ENCODE results near the gene SPDEF.

Gene SPDEF

DNA sequence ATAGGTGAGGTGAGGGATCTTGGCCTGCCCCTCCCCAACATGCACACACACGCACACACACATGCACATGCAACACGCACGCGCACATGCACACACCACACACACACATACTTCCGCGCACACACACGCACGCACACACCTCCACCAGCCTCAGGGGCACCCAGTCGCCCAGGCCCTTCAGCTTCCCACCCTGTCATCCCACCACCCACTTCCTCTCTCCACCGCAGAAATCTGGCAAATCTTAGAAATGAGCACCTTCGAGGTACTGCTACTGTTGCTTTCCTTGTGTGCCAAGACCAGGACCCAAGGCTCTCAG is 1.2 kb downstream of the SPDEF start:
- H3K27ac ChIP-seq: peak overlapping the region; percentile 100
- TF ChIP-seq, protein P1, sequence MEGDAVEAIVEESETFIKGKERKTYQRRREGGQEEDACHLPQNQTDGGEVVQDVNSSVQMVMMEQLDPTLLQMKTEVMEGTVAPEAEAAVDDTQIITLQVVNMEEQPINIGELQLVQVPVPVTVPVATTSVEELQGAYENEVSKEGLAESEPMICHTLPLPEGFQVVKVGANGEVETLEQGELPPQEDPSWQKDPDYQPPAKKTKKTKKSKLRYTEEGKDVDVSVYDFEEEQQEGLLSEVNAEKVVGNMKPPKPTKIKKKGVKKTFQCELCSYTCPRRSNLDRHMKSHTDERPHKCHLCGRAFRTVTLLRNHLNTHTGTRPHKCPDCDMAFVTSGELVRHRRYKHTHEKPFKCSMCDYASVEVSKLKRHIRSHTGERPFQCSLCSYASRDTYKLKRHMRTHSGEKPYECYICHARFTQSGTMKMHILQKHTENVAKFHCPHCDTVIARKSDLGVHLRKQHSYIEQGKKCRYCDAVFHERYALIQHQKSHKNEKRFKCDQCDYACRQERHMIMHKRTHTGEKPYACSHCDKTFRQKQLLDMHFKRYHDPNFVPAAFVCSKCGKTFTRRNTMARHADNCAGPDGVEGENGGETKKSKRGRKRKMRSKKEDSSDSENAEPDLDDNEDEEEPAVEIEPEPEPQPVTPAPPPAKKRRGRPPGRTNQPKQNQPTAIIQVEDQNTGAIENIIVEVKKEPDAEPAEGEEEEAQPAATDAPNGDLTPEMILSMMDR (conservative IDR thresholded peaks at IDR 0.05): no peak

DNA sequence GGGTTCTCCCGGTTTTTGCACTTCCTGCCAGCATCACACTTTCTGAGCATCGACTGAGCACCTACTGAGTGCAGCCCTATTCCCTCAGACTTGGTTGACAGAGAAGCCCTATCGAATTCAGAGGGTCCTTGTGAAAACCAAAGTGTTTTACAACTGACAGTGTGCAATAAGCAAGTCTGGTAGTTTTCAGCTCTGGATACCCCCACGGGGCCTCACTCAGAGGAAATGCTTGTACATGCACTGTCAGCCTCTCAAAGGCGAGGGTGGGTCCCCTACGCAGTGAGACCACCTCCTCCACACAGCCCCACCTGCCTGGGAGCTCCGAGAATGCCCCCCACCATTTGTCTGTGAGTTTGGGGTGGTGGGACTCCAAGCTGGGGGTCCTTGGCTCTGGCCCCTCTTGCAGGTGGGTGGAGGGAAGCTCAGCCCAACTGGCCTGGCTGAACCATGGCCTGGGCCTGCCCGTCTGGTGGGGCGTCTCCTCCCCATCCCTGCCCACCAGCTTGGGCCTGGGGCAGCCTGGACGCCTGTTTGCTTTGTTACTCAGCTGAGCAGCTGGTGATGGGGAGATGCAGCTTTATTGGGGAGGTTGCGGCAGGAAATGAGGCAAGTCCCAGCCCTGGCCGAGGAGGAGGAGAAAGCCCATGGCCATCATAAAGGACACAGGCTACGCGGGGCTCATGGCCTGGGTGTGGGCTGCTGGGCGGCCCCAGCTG is 1.7 kb downstream of the SPDEF start:
- peak overlapping the region; percentile 100 for H3K27ac ChIP-seq

DNA sequence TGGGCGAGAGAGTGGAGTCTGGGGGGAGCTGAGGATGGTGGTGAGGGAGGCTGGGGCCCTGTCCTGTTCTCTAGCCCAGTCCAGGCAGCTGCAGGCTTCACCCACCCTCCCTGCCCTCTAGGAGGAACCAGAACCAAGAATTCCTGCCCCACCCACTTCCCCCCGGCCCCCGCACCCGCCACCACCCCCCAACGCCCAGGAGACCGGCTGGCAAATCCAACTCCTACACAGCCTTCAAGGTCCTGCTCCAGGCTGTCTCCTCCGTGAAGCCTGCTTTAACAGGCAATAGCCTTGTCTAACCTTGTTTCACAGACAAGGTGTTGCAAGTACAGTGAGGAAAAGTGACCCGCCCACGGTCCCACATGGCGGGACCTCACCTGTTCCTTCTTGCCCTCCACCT is 2.4 kb downstream of the SPDEF start:
- H3K27ac ChIP-seq: peak overlapping the region; percentile 100
- TF ChIP-seq, protein P1 (conservative IDR thresholded peaks at IDR 0.05): no peak

More for the DNA sequence above, 1.7 kb downstream of the SPDEF start:
- TF ChIP-seq, protein P1 (conservative IDR thresholded peaks at IDR 0.05): no peak

DNA sequence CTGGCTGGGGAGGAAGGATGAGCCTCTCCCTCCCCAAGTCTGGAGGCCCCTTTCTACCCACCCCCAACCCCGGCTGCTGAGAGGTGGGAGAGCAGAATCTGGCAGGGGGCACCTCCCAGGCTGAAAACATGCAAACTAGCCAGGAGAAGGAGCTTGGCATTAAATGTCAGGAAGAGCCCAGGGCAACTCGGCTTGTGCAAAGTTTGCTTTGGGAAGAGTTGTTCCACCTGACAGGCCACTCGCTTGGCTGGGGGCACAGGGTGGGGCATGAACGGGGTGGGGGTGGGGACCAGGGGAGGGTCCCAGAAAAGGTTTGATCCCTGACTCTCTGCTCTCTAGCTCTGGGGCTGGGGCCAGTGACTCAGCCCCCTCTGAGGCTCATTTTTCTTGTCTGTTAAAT is 3.0 kb downstream of the SPDEF start:
- TF ChIP-seq, protein P1 (conservative IDR thresholded peaks at IDR 0.05): no peak
- H3K27ac ChIP-seq: peak overlapping the region; percentile 100

DNA sequence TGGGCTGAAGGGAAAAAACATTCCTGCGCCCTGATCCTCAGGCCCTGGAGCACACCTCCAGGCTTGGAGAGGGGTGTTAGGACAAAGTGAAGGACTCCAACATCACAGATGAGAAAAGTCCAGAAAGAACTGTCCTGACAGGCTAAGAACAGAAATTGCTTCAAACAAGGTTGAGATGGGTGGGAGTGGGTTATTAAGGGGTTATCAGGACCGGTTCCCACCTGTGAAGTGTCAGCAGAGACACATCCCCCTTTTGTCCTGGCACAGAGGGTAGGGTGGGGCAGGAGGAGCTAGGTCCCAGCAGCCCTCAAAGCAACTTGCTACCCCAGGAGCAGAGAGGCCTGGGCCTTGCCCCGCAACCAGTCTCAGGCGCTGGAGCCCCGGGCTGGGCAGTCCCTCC is 3.5 kb downstream of the SPDEF start:
- TF ChIP-seq, protein P1 (conservative IDR thresholded peaks at IDR 0.05): no peak
- H3K27ac ChIP-seq: peak overlapping the region; percentile 100

DNA sequence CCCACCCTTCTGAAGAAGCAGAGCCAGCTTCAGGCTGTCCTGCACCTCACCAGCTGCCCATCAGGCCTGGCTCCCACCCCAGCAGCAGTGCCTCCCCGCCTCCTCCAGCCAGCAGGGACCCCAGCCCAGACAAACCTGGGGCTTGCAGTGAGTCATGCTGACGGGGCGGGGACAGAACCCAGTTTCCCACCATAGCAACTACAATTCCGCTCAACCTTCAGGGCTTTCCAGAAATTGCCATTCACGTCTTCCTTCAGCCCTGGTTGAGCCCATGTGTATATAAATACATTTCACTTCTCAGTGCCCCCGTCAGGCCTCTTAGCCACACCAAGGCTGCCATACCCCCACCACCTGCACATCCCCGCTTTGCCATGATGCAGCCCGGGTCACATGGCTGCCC is 4.4 kb downstream of the SPDEF start:
- TF ChIP-seq, protein P1 (conservative IDR thresholded peaks at IDR 0.05): no peak

DNA sequence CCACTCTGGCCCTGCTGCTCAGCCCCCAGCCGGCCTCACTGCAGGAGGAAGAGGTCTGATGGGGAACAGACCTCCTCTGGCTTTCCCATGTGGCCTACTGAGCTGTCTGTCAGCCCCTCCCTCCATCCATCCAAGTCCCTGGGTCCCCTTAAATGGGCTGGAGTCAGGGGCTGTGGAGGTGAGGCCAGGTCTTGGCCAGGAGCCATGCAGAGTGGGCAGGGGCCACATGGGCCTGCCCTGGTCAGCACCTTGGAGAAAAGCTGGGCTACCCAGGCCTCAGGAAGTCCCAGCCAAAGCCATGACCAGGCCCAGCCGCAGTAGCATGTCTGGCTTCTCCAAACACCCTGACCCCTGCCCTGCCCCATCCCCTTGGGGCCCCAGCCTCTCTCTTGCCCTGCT is 6.3 kb downstream of the SPDEF start:
- H3K27ac ChIP-seq: peak overlapping the region; percentile 100
- TF ChIP-seq, protein P1 (conservative IDR thresholded peaks at IDR 0.05): no peak

More for the DNA sequence above, 4.4 kb downstream of the SPDEF start:
- H3K27ac ChIP-seq: peak overlapping the region; percentile 100

Measured in VCaP (cell line).